Loucy (cell line): ENCODE measurements around the gene TRIO.

ENCODE experiments used
- H2AFZ ChIP-seq: fragments of 200-600 bp; sonication (generic); 2 replicates; pipeline ENCODE4 v1.6.0; 2016; ENCODE audit warnings: antibody characterized with exemption, mild to moderate bottlenecking, low read length, moderate library complexity
- H3F3A ChIP-seq: fragments of 200-600 bp; 2 replicates; pipeline ENCODE4 v1.6.0; 2016; ENCODE audit warnings: antibody characterized with exemption, low read depth, mild to moderate bottlenecking
- H3K27me3 ChIP-seq: fragments of 200-600 bp; sonication (generic); 2 replicates; pipeline ENCODE4 v1.6.1; 2014; ENCODE audit warnings: low read length, mild to moderate bottlenecking; ENCODE audit not compliant: insufficient read depth, poor library complexity, severe bottlenecking
- H3K36me3 ChIP-seq: fragments of 200-600 bp; sonication (generic); 2 replicates; pipeline ENCODE4 v1.6.1; 2016; ENCODE audit warnings: low read length; ENCODE audit not compliant: insufficient read depth
- H3K4me1 ChIP-seq: fragments of 200-600 bp; sonication (generic); 2 replicates; pipeline ENCODE4 v1.5.1; 2014; ENCODE audit warnings: low read length, mild to moderate bottlenecking; ENCODE audit not compliant: insufficient read depth, poor library complexity, severe bottlenecking
- H3K4me2 ChIP-seq: fragments of 200-600 bp; sonication (generic); 2 replicates; pipeline ENCODE4 v1.6.0; 2014; ENCODE audit warnings: antibody characterized with exemption, low read length, low read depth, mild to moderate bottlenecking; ENCODE audit not compliant: poor library complexity, severe bottlenecking
- H3K4me3 ChIP-seq: fragments of 200-600 bp; sonication (generic); 2 replicates; pipeline ENCODE4 v1.5.1; 2014; ENCODE audit warnings: low read length, mild to moderate bottlenecking, mixed read lengths; ENCODE audit not compliant: poor library complexity, severe bottlenecking
- H3K79me2 ChIP-seq: fragments of 200-600 bp; sonication (generic); 2 replicates; pipeline ENCODE4 v1.6.1; 2014; ENCODE audit warnings: low read length; ENCODE audit not compliant: insufficient read depth
- H3K9ac ChIP-seq: fragments of 200-600 bp; sonication (generic); 2 replicates; pipeline ENCODE4 v1.6.0; 2014; ENCODE audit warnings: mild to moderate bottlenecking, low read depth, low read length, moderate library complexity; ENCODE audit not compliant: poor library complexity, severe bottlenecking
- H3K9me2 ChIP-seq: fragments of 200-600 bp; sonication (generic); replicated peaks from 2 replicates; pipeline ENCODE4 v1.6.1; 2016; ENCODE audit warnings: low read depth, low read length, mixed read lengths
- H3K9me3 ChIP-seq: fragments of 200-600 bp; sonication (generic); 2 replicates; pipeline ENCODE4 v1.6.1; 2014; ENCODE audit warnings: mild to moderate bottlenecking, antibody characterized with exemption, low read length, low read depth; ENCODE audit not compliant: insufficient read depth
- H4K20me1 ChIP-seq: fragments of 200-600 bp; sonication (generic); 2 replicates; pipeline ENCODE4 v1.6.0; 2014; ENCODE audit warnings: antibody characterized with exemption, low read length, mild to moderate bottlenecking; ENCODE audit not compliant: insufficient read depth, poor library complexity, severe bottlenecking
- EZH2phosphoT487 ChIP-seq: fragments of 200-600 bp; IDR thresholded peaks from 2 replicates; pipeline ENCODE4 v1.6.1; 2018; ENCODE audit warnings: antibody characterized with exemption, mild to moderate bottlenecking, moderate library complexity, borderline replicate concordance
- TF ChIP-seq, protein P1 (sequence below): fragments of 200-600 bp; sonication (generic); conservative IDR thresholded peaks from 2 replicates; pipeline ENCODE4 v1.5.1; 2014; ENCODE audit warnings: mild to moderate bottlenecking, antibody characterized with exemption, low read length

TRIO gene

DNA sequence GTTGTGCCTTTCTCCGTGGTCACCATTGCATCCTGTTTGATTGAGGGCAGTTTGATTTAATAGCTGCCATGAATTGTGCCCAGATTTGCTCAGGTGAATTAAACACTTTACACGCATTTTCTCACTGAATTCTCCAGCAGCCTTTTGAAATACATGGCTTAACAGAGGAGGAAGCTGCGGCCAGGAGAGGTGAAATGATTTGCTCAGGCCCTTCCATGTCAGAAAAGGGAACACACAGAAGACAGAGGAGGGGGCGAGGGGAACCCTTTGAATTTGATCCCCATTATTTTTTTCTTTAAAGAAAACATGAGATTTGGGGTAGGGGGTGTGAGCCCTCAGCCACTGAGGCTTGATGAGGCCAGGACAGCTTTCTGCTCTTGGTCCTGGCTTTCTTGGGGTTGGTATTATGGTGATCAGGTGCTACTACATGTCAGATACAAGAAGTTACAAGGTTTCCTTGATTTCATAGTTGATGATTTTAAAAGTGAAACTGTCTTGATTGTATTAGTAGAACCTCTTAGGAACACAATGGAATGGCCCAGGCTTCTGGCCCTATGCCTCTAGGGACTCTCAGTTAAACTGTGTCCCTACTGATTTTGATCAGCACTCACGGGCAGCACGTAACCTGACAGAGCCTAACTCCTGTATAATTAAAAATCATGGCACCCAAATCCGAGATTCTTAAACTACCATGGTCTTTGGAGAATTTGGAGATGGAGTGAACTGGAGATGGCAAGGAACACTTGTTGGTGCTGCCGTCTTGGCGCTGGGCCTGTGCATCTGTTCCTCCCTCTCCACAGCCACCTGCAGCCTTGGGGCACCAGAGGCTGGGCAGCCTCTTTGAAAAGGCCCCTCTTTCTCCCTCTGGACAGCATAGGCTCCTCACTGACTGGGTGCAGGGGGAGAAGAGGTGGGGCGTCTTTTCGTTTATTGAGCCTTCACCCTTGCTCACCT lies 107.9 kb downstream of the TRIO start:
- no peaks in the 10 kb centered on the region for H3K27me3 ChIP-seq
- H2AFZ ChIP-seq = no peak overlapping the region
- no peak for TF ChIP-seq EZH2phosphoT487
- TF ChIP-seq, protein P1, sequence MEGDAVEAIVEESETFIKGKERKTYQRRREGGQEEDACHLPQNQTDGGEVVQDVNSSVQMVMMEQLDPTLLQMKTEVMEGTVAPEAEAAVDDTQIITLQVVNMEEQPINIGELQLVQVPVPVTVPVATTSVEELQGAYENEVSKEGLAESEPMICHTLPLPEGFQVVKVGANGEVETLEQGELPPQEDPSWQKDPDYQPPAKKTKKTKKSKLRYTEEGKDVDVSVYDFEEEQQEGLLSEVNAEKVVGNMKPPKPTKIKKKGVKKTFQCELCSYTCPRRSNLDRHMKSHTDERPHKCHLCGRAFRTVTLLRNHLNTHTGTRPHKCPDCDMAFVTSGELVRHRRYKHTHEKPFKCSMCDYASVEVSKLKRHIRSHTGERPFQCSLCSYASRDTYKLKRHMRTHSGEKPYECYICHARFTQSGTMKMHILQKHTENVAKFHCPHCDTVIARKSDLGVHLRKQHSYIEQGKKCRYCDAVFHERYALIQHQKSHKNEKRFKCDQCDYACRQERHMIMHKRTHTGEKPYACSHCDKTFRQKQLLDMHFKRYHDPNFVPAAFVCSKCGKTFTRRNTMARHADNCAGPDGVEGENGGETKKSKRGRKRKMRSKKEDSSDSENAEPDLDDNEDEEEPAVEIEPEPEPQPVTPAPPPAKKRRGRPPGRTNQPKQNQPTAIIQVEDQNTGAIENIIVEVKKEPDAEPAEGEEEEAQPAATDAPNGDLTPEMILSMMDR = no peak
- H3K9ac ChIP-seq = no peak overlapping the region
- no peaks in the 10 kb centered on the region; the same call in 1 of the 2 replicates for H3K36me3 ChIP-seq
- H3K4me2 ChIP-seq = no peak overlapping the region
- no peak overlapping the region for H3K4me3 ChIP-seq
- peaks cover 84% of the 10 kb centered on the region for H3K79me2 ChIP-seq
- no peaks in the 10 kb centered on the region for H3K9me2 ChIP-seq
- H4K20me1 ChIP-seq = peaks cover 25% of the 10 kb centered on the region
- no peaks in the 10 kb centered on the region for H3K9me3 ChIP-seq
- H3F3A ChIP-seq = no peaks in the 10 kb centered on the region
- peaks cover 29% of the 10 kb centered on the region for H3K4me1 ChIP-seq

DNA sequence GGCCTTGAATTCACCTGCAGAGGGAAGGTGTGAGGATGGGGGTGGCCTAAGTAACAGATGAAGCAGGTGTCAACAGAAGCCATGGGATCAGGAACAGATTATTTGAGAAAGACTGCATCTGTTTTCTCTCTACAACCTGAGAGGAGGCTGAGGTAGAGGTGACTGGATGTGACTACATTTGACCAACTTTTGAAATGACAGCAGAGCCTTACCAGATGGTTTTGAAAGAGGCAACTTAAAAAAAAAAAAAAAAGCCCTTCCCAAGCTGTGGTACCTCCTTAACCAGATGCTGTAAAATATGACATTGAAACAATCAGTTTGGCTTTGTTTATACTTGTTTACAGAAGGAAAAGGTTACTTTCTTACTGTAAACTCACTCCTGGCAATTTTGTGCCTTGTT lies 108.6 kb downstream of the TRIO start:
- no peak overlapping the region for H3K9ac ChIP-seq
- no peak for TF ChIP-seq EZH2phosphoT487
- TF ChIP-seq, protein P1 = no peak
- no peaks in the 10 kb centered on the region for H3K9me2 ChIP-seq
- H3K79me2 ChIP-seq = peaks cover 87% of the 10 kb centered on the region
- H3K36me3 ChIP-seq = no peaks in the 10 kb centered on the region; the same call in 1 of the 2 replicates
- peaks cover 25% of the 10 kb centered on the region for H4K20me1 ChIP-seq
- H3F3A ChIP-seq = no peaks in the 10 kb centered on the region
- no peak overlapping the region for H3K4me2 ChIP-seq
- peaks cover 29% of the 10 kb centered on the region for H3K4me1 ChIP-seq
- no peaks in the 10 kb centered on the region for H3K27me3 ChIP-seq
- H3K9me3 ChIP-seq = no peaks in the 10 kb centered on the region
- no peak overlapping the region for H3K4me3 ChIP-seq
- H2AFZ ChIP-seq = no peak overlapping the region

DNA sequence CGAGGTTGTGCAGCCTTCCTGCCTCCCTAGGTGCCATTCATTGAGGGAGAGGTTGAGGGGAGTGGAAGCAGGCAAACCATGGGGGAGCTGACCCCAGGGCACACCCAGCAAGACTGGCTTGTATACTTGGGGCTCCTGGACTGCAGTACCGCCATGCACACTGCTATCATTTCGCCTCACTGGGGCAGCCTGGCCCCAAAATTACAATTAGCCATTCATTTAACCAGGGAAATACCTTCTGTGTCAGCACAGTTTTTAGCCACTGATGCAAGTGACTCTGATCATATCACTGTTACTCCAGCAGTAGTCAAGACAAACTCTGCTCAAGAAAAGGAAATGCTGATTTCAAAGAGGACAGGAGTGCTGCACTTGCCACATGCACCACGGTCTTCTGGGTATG lies 109.7 kb downstream of the TRIO start:
- Histone ChIP-seq H3K36me3 (no peaks in the 10 kb centered on the region; the same call in 1 of the 2 replicates), H3K9me2 (no peaks in the 10 kb centered on the region), H2AFZ (no peak overlapping the region), H4K20me1 (peaks cover 25% of the 10 kb centered on the region), H3F3A (no peaks in the 10 kb centered on the region), H3K4me1 (peaks cover 35% of the 10 kb centered on the region), H3K4me2 (no peak overlapping the region), H3K9ac (no peak overlapping the region), H3K9me3 (no peaks in the 10 kb centered on the region), H3K79me2 (peaks cover 91% of the 10 kb centered on the region), H3K27me3 (no peaks in the 10 kb centered on the region), H3K4me3 (no peak overlapping the region)
- TF ChIP-seq, protein P1 = no peak
